H7 (cell line): ENCODE data around the gene ERCC1. TPM values are rescaled to one million over a fixed set of nuclear protein-coding genes. Genes with fewer than 3 reads are reported as not detected.
"Not testable (repeated sequence)": the region's sequence is repeated elsewhere in the genome, so short reads cannot be mapped to it uniquely, and the experiment has no call there.

Experiments
- DNase-seq: peaks from one replicate; pipeline ENCODE4 v3.0.0; 2012
- H3K27me3 ChIP-seq: 2 replicates; pipeline ENCODE4 v1.6.0; 2011; ENCODE audit warnings: mild to moderate bottlenecking, low read length; ENCODE audit not compliant: control insufficient read depth, insufficient read depth
- H3K36me3 ChIP-seq: replicated peaks from 2 replicates; pipeline ENCODE4 v1.5.1; 2011; ENCODE audit warnings: low read length; ENCODE audit not compliant: control insufficient read depth, insufficient read depth
- H3K4me3 ChIP-seq: 2 replicates; pipeline ENCODE4 v1.5.1; 2011; ENCODE audit warnings: low read depth, mild to moderate bottlenecking, control low read depth, low read length, moderate library complexity; ENCODE audit not compliant: insufficient read depth
- total RNA-seq: library from RNA; depleted of rRNA; stranded (reverse); fragments of >200 nt; shearing (Covaris generic); gene quantifications from 2 replicates; pipeline ENCODE4 v1.2.3, GENCODE V29; 2014

ERCC1 gene
- total RNA-seq, 1 experiment from 2014 or later: 68.5 TPM

DNA sequence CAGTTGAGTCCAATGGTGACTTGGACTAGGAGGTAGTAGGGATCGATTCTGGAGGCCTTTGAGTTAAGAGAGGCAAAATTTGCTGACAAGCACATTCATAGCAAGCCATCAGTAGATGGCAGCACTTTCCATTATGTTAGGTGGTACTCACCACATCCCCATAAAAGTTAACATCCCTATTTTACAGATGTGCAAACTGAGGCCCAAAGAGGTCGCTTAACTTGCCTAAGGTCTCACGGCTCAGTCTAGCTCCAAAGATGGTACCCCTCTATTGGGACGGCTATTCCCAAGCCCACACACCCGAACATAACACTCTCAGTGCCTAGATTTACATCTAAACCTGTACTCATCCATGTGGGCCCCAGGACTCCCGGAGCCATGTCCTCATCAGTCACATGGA is 22.6 kb upstream of the ERCC1 start:
- Histone ChIP-seq H3K4me3 (no peak overlapping the region), H3K36me3 (no peaks in the 10 kb centered on the region), H3K27me3 (peaks cover 4% of the 10 kb centered on the region; the same call in 1 of the 2 replicates)
- peak; percentile 60 for DNase-seq

DNA sequence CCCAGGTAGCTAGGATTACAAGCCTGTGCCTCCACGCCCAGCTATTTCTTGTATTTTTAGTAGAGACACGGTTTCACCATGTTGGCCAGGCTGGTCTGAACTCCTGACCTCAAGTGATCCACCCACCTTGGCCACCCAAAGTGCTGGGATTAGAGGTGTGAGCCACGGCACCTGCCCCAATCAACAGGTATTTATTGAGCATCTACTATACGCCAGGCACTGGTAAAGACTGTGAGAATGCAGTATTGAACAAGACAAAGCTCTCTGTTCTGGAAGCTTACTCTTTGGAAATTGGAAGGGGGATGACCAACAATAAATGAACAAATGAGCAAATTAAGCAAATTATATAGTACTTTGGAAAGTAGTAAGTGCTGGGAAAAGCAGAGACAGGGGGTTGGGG is 21.4 kb upstream of the ERCC1 start:
- Histone ChIP-seq H3K4me3 (no peak overlapping the region), H3K36me3 (no peaks in the 10 kb centered on the region), H3K27me3 (no peaks in the 10 kb centered on the region)
- no peak for DNase-seq

DNA sequence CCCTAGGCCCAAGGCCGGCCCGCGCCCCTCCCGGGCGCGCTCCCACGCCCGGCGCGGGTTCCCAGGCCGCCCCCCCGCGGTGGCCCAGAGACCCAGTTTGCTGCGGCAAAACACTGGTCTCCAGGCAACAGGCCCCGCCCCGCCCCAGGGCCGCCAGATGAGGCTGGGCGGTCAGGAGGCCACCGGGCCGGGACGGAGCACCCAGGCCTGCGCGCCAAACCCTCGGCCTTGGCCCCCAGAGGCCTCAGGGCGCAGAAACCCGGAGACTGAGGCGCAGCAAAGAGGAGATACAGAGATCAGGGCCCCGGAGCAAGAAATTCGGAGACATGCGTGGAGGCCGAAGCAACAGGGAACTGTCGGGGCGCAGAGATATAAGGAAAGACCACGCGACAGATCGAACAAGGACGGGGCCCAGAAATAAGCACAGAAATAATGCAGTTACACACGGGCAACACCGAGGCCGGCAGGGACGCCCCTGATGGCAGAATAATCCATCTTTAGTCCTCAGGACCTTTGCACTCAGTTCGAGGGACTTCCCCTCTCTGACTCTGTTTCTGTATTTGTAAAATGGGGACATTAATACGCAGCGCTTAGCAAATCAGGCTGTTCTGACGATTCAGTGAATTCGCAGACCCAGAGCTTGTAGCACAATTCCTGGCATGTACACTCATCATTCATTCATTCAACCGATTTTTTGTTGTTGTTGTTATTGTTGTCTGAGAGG is 20.8 kb upstream of the ERCC1 start:
- Histone ChIP-seq H3K36me3 (no peaks in the 10 kb centered on the region), H3K4me3 (peak overlapping the region; percentile 69), H3K27me3 (no peaks in the 10 kb centered on the region)
- peak; percentile 98 for DNase-seq

DNA sequence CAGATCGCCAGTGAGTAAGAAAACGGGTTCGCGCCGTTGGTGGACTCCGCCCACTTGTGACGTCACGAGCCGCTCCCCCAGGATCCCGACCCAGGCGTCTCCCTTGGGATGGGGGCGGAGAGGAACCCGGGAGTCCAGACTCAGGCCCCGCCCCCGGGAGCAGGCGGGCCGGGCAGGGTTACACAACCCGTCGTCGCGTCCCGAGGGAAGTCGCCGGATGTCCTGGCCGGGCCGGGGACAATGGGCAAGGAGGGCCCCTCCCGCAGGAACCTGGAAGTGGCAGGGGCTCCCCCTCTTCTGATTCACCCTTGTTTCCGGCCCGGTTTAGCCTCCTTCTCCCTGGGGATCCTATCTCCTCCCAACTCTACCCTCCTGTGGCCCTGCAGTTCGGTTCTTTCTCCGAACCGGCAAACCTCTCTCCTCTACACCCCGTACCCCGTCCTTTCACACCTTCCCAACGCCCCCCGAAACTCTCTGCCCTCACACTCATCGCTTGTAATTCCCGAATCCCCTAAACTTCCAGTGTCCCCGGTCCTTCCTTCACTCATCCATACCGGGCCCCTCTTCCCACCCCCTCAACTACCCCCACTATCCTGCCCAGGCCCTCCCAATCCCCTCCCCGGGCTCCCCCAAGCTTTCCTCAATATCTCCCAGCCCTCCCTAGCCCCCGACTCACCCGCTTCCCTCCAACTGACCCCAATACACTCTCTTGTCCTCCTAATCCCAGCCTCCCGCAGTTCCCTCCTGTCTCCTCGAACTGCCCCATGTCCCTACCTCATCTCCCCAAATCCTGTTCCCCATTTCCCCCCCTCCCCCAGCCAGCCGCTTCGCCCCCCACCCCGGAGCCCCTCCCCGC is 20.0 kb upstream of the ERCC1 start:
- Histone ChIP-seq H3K27me3 (no peaks in the 10 kb centered on the region), H3K36me3 (no peaks in the 10 kb centered on the region), H3K4me3 (peak overlapping the region; percentile 69)
- peak; percentile 98 for DNase-seq

DNA sequence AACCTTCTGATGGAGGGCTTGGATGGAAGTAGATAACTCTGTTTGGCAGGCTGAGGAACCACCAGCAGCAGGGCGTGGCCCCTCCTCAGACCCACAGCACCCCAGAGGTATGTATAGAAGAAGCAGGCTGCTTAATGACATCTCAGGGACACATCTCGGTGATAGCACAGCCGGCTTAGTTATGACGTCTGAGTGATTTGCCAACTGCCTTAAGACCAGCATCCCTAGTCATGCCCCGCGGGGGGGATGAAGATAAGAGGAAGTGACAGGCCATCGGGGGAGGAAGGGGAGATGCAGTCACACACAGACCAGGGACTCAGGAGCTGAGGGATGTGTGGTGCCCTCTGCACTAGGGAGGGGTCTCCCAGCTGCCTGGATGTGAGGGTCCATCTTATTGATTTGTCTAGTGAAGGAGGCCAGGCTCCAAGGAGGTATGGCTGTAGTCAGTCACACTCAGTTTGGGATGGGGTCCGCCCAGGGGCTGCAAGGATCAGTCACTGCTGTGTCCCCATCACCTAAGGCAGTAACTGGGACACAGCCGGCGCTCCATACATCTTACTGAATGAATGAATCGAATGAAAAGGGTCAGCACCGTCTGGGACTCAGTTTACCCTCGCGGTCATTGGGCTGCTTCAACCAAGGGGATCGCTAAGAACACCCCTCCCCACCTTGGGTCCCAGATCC is 19.2 kb upstream of the ERCC1 start:
- peak; percentile 55 for DNase-seq
- peak overlapping the region; percentile 69 for H3K4me3 ChIP-seq
- no peaks in the 10 kb centered on the region for H3K36me3 ChIP-seq
- H3K27me3 ChIP-seq: no peaks in the 10 kb centered on the region

DNA sequence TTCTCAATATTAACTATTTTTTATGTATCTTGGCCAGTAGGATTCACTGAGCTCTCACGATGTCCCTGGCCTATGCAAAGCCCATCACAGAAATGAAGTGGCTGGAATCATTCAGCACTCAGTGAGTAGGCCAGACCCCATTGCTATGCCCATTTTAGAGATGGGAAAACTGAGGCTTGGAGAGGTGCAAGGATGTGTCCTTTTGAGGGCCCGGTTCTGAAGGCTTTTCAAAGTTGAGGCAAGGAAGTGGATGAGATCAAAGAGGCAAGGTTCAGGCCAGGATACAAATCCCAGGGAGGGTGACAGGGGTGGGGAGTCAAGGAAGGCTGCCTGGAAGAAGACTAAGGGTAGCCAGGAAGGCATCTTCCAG is 18.7 kb upstream of the ERCC1 start:
- DNase-seq: no peak
- Histone ChIP-seq H3K27me3 (no peaks in the 10 kb centered on the region), H3K4me3 (no peak overlapping the region), H3K36me3 (no peaks in the 10 kb centered on the region)

DNA sequence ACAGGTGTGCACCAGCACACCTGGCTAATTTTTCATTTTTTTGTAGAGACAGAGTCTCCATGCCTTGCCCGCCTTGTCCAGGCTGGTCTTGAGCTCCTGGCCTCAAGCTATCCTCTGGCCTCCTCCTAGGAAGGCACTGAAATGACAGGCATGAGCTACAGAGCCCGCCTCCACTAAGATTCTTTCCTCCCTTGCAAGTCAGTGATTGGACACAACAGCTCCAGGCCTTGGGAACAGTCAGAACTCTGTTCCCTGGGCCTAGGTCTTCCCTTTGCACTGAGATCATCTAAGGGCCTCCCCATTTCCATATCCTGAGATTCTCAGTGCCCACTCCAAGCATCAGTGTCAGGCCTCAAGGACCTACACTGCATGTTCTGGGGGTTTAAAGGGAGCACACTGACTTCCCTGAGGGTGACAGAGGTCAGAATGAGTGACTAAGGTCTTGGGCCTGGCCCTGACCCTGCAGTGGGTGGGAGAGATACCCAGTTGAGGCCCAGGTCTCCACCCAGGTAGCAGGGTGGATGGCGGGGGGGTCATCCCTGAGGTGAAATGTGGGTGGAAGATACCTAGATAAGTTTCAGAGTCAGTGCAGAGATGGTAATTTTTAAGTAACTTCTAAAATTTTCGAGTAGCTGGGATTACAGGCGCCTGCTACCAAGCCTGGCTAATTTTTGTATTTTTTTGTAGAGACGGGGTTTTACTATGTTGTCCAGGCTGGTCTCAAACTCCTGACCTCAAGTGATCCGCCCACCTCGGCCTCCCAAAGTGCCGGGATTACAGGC is 17.3 kb upstream of the ERCC1 start:
- Histone ChIP-seq H3K27me3 (no peaks in the 10 kb centered on the region), H3K36me3 (no peaks in the 10 kb centered on the region), H3K4me3 (no peak overlapping the region)
- DNase-seq: no peak

DNA sequence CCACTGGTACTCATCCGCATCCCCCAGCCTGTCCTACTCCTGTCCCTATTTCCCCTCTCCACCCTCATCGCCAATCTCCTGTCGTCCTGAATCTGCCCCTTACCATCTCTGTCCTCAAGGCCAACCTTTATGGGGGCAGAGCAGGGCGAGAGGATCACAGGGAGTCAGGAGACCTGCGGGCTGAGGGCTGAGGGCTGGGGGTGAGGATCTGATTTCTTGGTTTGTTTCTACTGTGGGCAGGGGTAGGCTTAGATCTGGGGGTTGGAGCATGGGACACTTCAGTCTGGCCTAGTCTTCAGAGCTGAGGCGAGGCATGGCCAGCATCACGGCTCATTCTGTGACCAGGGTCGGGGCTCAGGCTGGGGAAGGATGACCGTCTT is 16.5 kb upstream of the ERCC1 start:
- DNase-seq: no peak

DNA sequence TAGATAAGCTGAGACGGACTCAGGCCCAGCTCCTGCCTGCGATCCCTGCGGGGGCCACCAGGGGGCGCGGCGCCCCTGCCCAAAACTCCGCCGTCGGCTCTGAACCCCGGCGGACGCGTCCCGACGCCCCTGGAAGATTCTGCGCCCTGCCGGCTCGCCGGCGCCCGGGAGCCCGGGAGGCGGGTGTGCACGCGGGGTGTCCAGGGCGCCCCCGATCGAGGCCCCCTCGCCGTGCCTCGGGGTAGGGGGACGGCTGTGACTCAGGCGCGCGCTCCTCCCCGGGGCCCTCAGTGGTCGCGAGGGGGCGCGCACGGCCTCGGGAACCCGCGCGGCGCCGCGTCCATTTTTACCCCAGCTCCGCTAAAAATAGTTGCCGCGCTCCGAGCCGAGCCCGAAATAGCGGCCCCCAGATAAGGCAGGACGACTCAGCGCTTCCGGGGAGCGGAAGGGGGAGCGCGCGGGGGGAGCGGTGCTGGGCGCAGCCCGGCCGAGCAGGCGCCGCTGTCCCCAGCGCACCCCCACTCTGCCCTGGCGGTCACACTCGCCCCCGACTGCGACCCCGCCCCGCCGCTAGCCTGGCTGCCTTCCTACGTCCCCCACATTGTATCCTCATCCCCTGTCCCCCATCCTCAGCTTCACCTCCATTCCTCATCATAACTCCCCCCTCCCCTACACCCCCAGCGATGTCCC is 16.0 kb upstream of the ERCC1 start:
- Histone ChIP-seq H3K4me3 (peak overlapping the region; percentile 68), H3K36me3 (no peaks in the 10 kb centered on the region), H3K27me3 (no peaks in the 10 kb centered on the region)
- peak; percentile 94 for DNase-seq

More for the DNA sequence above, 16.5 kb upstream of the ERCC1 start:
- Histone ChIP-seq H3K27me3 (no peaks in the 10 kb centered on the region), H3K36me3 (no peaks in the 10 kb centered on the region), H3K4me3 (peak overlapping the region; percentile 68)

DNA sequence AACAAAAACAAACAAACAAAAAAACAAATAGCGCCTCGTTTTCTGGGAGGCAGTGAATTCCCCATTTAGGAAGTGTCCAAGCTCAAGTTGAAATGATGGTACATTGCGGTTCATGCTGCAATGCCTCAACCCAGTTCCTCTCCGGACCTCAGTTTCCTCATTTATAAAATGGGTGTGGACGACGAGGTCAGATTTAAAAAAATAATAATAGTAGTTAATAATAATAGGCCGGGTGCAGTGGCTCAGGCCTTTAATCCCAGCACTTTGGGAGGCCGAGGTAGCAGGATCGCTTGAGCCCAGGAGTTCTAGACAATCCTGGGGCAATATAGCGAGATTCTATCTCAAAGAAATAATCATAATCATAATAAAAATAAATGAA is 15.5 kb upstream of the ERCC1 start:
- no peaks in the 10 kb centered on the region for H3K36me3 ChIP-seq
- peak overlapping the region; percentile 68; the same call in 1 of the 2 replicates for H3K4me3 ChIP-seq
- no peak for DNase-seq
- H3K27me3 ChIP-seq: no peaks in the 10 kb centered on the region

DNA sequence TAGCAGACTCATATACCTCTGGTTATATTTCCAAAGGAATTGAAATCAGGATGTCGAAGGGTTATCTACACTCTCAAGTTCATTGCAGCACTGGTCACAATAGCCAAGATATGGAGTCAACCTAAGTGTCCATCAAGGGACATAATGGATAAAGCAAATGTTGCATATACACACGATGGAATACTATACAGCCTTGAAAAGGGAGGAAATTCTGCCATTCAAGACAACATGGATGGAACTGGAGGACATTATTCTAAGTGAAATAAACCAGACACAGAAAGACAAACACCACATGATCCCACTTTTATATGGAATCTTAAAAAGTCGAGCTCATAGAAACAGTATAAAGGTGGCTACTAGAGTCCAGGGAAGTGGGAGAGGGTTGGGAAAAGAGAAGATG is 13.6 kb upstream of the ERCC1 start:
- no peak for DNase-seq
- no peak overlapping the region for H3K4me3 ChIP-seq
- H3K27me3 ChIP-seq: no peaks in the 10 kb centered on the region
- H3K36me3 ChIP-seq: no peaks in the 10 kb centered on the region

DNA sequence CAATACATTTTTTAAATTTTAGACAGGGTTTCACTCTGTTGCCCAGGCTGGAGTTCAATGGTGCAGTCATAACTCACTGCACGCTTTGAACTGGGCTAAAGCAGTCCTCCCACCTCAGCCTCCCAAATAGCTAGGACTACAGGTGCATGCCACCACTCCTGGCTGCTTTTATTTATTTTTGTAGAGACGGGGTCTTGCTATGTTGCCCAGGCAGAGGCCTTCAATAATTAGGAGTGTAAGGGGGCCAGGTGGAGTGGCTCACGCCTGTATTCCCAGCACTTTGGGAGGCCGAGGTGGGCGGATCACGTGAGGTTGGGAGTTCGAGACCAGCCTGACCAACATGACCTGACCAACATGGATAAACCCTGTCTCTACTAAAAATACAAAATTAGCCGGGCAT is 8.8 kb upstream of the ERCC1 start:
- not testable (repeated sequence) for H3K36me3 ChIP-seq, H3K4me3 ChIP-seq, H3K27me3 ChIP-seq, DNase-seq

DNA sequence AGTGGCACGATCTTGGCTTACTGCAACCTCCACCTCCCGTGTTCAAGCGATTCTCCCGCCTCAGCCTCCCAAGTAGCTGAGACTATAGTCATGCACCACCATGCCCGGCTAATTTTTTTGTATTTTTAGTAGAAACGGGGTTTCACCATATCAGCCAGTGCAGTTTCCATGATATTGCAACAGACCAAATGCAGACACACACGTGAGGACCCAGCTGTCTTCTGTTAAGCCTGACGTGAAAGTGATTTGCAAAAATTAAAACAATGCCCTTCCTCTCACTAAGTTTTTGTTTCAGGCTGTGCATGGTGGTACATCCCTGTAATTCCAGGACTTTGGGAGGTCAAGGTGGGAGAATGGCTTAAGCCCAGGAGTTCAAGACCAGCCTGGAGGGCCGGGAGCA is 7.3 kb upstream of the ERCC1 start:
- H3K27me3 ChIP-seq, H3K36me3 ChIP-seq, H3K4me3 ChIP-seq, DNase-seq: not testable (repeated sequence)

DNA sequence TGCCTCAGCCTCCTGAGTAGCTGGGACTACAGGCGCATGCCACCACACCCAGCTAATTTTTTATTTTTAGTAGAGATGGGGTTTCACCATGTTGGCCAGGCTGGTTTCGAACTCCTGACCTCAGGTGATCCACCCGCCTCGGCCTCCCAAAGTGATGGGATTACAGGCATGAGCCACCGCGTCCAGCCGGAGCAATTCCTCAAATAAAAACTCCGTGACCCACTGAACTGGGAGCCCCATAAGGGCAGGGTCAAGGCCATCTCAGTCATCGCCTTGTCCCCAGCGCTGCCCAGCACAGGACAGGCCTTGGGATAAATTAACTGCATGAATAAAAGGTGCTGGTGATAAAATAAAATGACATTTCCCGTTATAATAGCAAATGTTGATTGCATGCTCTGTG is 6.2 kb upstream of the ERCC1 start:
- H3K4me3 ChIP-seq, DNase-seq, H3K36me3 ChIP-seq, H3K27me3 ChIP-seq: not testable (repeated sequence)
